CD4-positive, alpha-beta T cell (primary cell): ENCODE data around the gene MYO15A. TPM values are rescaled to one million over a fixed set of nuclear protein-coding genes. Genes with fewer than 3 reads are reported as not detected.

ENCODE experiments used
- ATAC-seq: fragments of 200-7000 bp; cut with Tn5 transposase; one replicate; pipeline ENCODE4 v1.10.0; 2022; ENCODE audit warnings: mild to moderate bottlenecking; ENCODE audit not compliant: poor library complexity
- CTCF ChIA-PET: fragments of 350-600 bp; sonication (Branson Sonifier 250); formaldehyde crosslinking; loops from one replicate; lab custom pipeline; 2021; ENCODE audit warnings: antibody characterized with exemption, inconsistent platforms; lab: Charles Lee
- POLR2A ChIA-PET: fragments of 350-600 bp; sonication (Branson Sonifier 250); formaldehyde crosslinking; loops from one replicate; lab custom pipeline; 2021; ENCODE audit warnings: antibody characterized with exemption, inconsistent platforms; lab: Charles Lee
- DNase-seq, 14 experiments: peaks; one replicate each; pipeline ENCODE4 v3.0.0-alpha.2; 2013 to 2020; ENCODE audit warnings: mixed read lengths in 2 of 14
- H3K27ac ChIP-seq, 2 donors: one replicate each; pipeline versions ENCODE4 v1.5.1 to v1.7.0; 2013; ENCODE audit warnings: low read length in 2 of 2, low read depth in 1 of 2, mild to moderate bottlenecking in 1 of 2
- H3K27me3 ChIP-seq, 2 experiments: 1 replicate in 1 of 2; 2 replicates in 1 of 2; pipeline versions ENCODE4 v1.6.1 to v1.7.0; 2013; ENCODE audit warnings: low read length in 2 of 2, control low read depth in 1 of 2, mild to moderate bottlenecking in 1 of 2, moderate library complexity in 1 of 2; ENCODE audit not compliant: insufficient read depth in 2 of 2, control insufficient read depth in 1 of 2
- H3K36me3 ChIP-seq: one replicate; pipeline ENCODE4 v1.6.1; 2013; ENCODE audit warnings: low read length, control low read depth; ENCODE audit not compliant: insufficient read depth
- H3K4me1 ChIP-seq: one replicate; pipeline ENCODE4 v1.6.1; 2013; ENCODE audit warnings: low read length, control low read depth; ENCODE audit not compliant: insufficient read depth
- H3K4me3 ChIP-seq: one replicate; pipeline ENCODE4 v1.5.1; 2013; ENCODE audit warnings: mild to moderate bottlenecking, low read length, moderate library complexity
- H3K9me3 ChIP-seq, 2 experiments: 1 replicate in 1 of 2; 2 replicates in 1 of 2; pipeline versions ENCODE4 v1.6.1 to v1.7.0; 2013; ENCODE audit warnings: low read length in 2 of 2, mild to moderate bottlenecking in 2 of 2, control low read depth in 1 of 2, moderate library complexity in 1 of 2; ENCODE audit not compliant: control insufficient read depth in 1 of 2, insufficient read depth in 1 of 2
- H3K27ac Mint-ChIP-seq: one replicate; pipeline ENCODE4 v1.8.0; 2020; ENCODE audit warnings: mixed read lengths
- H3K27me3 Mint-ChIP-seq: one replicate; pipeline ENCODE4 v1.8.0; 2021; ENCODE audit warnings: mixed read lengths
- H3K36me3 Mint-ChIP-seq: one replicate; pipeline ENCODE4 v1.8.0; 2021; ENCODE audit warnings: low read depth, mixed read lengths
- H3K4me1 Mint-ChIP-seq: one replicate; pipeline ENCODE4 v1.8.0; 2021; ENCODE audit warnings: low read depth, mixed read lengths
- H3K4me3 Mint-ChIP-seq: one replicate; pipeline ENCODE4 v1.8.0; 2020; ENCODE audit warnings: mild to moderate bottlenecking, mixed read lengths
- H3K9me3 Mint-ChIP-seq: one replicate; pipeline ENCODE4 v1.8.0; 2020; ENCODE audit warnings: mixed read lengths
- CTCF ChIP-seq: fragments of 200-600 bp; IDR thresholded peaks from one replicate; pipeline ENCODE4 v1.8.0; 2022; ENCODE audit warnings: antibody characterized with exemption, mild to moderate bottlenecking
- intact Hi-C, 2 experiments: fragments of 100-400 bp; cut with DNase I in 1 of 2; cut with micrococcal nuclease in 1 of 2; formaldehyde crosslinking; loops; one replicate each; pipeline versions ENCODE4 v1.15.1 to v1.9.0; 2023 to 2025; cut with DNase I, micrococcal nuclease
- total RNA-seq, 174 experiments: library from RNA in 2 of 174; stranded (reverse) in 2 of 174; gene quantifications; one replicate each; pipeline ENCODE4 v1.2.3 and lab custom pipeline; 2021 to 2026

The MYO15A gene
- total RNA-seq, 2 experiments from 2014 or later = 1.2 to 1.6 TPM

GRCh38 chr17:18225121-18225641 is 116.6 kb downstream of the MYO15A start, which contains the start of gene LLGL1:
Gene LLGL1 (plus strand): TSS chr17:18225635. CDS start chr17:18225683, 48 bp downstream.
- H3K27ac ChIP-seq = peak within 1 kb of the TSS in 1 of 2 donors; percentile 21
- ChIA-PET CTCF (no interaction called here), POLR2A (interaction anchor here (0.6 to 1.7 kb wide), 5 partner anchors 30 to 89 kb away, joined by 3 to 7 read pairs (median 4); partner anchors contain the start of genes ALKBH5 and TOP3A)
- peak within 1 kb of the TSS; percentile 89 for H3K4me3 Mint-ChIP-seq
- H3K36me3 ChIP-seq = no peaks in the 10 kb centered on the region
- H3K9me3 ChIP-seq = no peaks in the 10 kb centered on the region
- TF ChIP-seq CTCF = no peak
- H3K27me3 Mint-ChIP-seq = no peaks in the 10 kb centered on the region
- H3K4me3 ChIP-seq = peak within 1 kb of the TSS; percentile 81
- H3K9me3 Mint-ChIP-seq = no peaks in the 10 kb centered on the region
- H3K27ac Mint-ChIP-seq = peak within 1 kb of the TSS; percentile 62
- ATAC-seq (peak; percentile 98), DNase-seq (peak; percentile 90 to 97 (median 97))
- peaks cover 42% of the 10 kb centered on the region for H3K4me1 ChIP-seq
- H3K36me3 Mint-ChIP-seq = no peaks in the 10 kb centered on the region
- H3K4me1 Mint-ChIP-seq = peaks cover 25% of the 10 kb centered on the region
- H3K27me3 ChIP-seq = no peaks in the 10 kb centered on the region
- intact Hi-C loops = loop anchor here in 1 of 2 experiments (1.0 kb wide), 3 partner anchors 35 to 90 kb away; partner anchors contain the start of genes ALKBH5, MIEF2 and SMCR8

- Histone ChIP-seq H3K4me3 (peak overlapping the region; percentile 81), H3K27me3 (no peaks in the 10 kb centered on the region), H3K4me1 (peaks cover 42% of the 10 kb centered on the region), H3K27ac (peak overlapping the region in 1 of 2 donors; percentile 21), H3K36me3 (no peaks in the 10 kb centered on the region), H3K9me3 (no peaks in the 10 kb centered on the region)
- Mint-ChIP-seq H3K36me3 (no peaks in the 10 kb centered on the region), H3K9me3 (no peaks in the 10 kb centered on the region), H3K27ac (peak overlapping the region; percentile 48), H3K4me3 (peak overlapping the region; percentile 89), H3K27me3 (no peaks in the 10 kb centered on the region), H3K4me1 (peaks cover 25% of the 10 kb centered on the region)
- DNase-seq (peak in 1 of 14 experiments; percentile 11), ATAC-seq (no peak)
- ChIA-PET CTCF (interaction anchor here (1.6 kb wide), 1 partner anchor 8 kb away, joined by 3 read pairs; no protein-coding TSS in a partner anchor), POLR2A (interaction anchor here (0.6 to 1.7 kb wide), 5 partner anchors 30 to 89 kb away, joined by 3 to 4 read pairs (median 3); partner anchors contain the start of gene TOP3A)
- intact Hi-C loops = loop anchor here in 1 of 2 experiments (1.0 kb wide), 3 partner anchors 35 to 90 kb away; partner anchors contain the start of genes ALKBH5, MIEF2 and SMCR8
- TF ChIP-seq CTCF = no peak
Measured at GRCh38 chr17:18225642-18226283, 117.2 kb downstream of the MYO15A start.

GRCh38 chr17:18226284-18226945 is 117.9 kb downstream of the MYO15A start:
- Histone ChIP-seq H3K27me3 (no peaks in the 10 kb centered on the region), H3K4me1 (peaks cover 44% of the 10 kb centered on the region), H3K27ac (no peak overlapping the region), H3K9me3 (no peaks in the 10 kb centered on the region), H3K36me3 (no peaks in the 10 kb centered on the region), H3K4me3 (peak overlapping the region; percentile 81)
- Mint-ChIP-seq H3K27ac (peak overlapping the region; percentile 48), H3K4me3 (peak overlapping the region; percentile 89), H3K4me1 (peaks cover 25% of the 10 kb centered on the region), H3K9me3 (no peaks in the 10 kb centered on the region), H3K36me3 (no peaks in the 10 kb centered on the region), H3K27me3 (no peaks in the 10 kb centered on the region)
- CTCF ChIA-PET = interaction anchor here (1.6 kb wide), 1 partner anchor 9 kb away, joined by 3 read pairs; no protein-coding TSS in a partner anchor
- POLR2A ChIA-PET = interaction anchor here (1.0 kb wide), 1 partner anchor 30 kb away, joined by 3 read pairs; no protein-coding TSS in a partner anchor
- ATAC-seq (no peak), DNase-seq (peak in 1 of 14 experiments; percentile 35)
- intact Hi-C loops = no loop called here
- no peak for TF ChIP-seq CTCF
